GM19372 (cell line): Measurements from ENCODE around the gene BRIX1.
"Not testable (repeated sequence)": the region's sequence is repeated elsewhere in the genome, so short reads cannot be mapped to it uniquely, and the experiment has no call there.

Source experiments
- ATAC-seq: cut with Tn5 transposase; IDR thresholded peaks from one replicate; pipeline ENCODE4 v1.9.1; 2021; ENCODE audit warnings: mild to moderate bottlenecking, low read depth, moderate library complexity; ENCODE audit not compliant: unreplicated experiment

BRIX1 gene

DNA sequence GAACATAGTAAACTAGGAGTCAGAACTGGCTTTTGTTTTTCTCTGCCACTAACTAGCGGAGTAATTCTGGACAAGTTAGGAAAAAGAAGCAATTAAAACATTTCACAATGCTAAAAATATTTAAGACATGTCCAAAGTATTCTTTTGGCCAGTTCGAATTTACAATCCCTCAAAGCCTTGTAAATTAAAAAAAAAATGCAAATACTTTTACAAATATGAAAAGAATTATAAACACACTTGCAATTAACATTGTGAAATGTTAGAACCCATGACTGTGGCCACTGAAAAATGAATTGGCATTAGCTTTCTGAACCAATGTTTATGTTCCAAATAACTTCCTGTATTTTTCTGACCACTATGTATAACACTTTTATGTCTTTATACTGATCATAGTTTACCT, 2.4 kb upstream of the BRIX1 start:
- no peak for ATAC-seq

- ATAC-seq = peak; percentile 15
Measured at GRCh38 chr5:34914671-34915138, 806 bp upstream of the BRIX1 start.

GRCh38 chr5:34915856-34916192, 313 bp downstream of the BRIX1 start:
- peak; percentile 4 for ATAC-seq

DNA sequence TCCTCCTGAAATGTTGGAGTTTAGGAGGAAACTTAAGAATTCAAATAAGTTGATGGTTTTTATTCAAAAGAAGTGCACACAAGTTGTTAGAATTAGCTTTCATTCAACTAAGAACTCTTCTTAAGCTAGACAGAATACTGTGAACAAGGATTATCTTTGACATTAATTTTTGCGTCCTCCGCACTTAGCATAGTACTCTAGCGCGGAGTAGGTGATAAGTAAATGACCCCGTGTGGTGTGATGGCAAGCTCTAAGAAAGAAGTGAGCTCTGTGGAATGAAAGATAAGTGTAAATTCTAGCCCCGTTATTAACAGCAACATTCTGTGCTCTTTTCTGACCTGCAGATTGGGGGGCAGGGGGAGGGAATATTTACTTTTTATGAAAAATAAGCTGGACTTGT, 1.0 kb downstream of the BRIX1 start:
- ATAC-seq = no peak

GRCh38 chr5:34918025-34918424, 2.5 kb downstream of the BRIX1 start:
- no peak for ATAC-seq

- no peak for ATAC-seq
Measured at GRCh38 chr5:34919077-34919476, 3.6 kb downstream of the BRIX1 start.

DNA sequence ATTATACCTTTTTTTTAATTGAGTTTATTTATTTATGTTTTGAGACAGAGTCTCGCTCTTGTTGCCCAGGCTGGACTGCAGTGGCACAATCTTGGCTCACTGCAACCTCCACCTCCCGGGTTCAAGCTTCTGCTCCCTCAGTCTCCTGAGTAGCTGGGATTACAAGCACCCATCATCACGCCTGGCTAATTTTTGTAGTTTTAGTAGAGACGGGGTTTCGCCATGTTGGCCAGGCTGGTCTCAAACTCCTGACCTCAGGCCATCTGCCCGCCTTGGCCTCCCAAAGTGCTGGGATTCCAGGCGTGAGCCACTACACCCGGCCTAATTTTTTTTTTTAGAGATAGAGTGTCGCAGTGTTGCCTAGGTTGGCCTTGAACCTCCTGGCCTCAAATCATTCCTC, 7.7 kb downstream of the BRIX1 start:
- ATAC-seq = not testable (repeated sequence)

- ATAC-seq = no peak
Measured at GRCh38 chr5:34923694-34924461, 8.4 kb downstream of the BRIX1 start.

- no peak for ATAC-seq
Measured at GRCh38 chr5:34924462-34924765, 8.9 kb downstream of the BRIX1 start.

GRCh38 chr5:34926318-34926888, 10.9 kb downstream of the BRIX1 start:
- no peak for ATAC-seq

DNA sequence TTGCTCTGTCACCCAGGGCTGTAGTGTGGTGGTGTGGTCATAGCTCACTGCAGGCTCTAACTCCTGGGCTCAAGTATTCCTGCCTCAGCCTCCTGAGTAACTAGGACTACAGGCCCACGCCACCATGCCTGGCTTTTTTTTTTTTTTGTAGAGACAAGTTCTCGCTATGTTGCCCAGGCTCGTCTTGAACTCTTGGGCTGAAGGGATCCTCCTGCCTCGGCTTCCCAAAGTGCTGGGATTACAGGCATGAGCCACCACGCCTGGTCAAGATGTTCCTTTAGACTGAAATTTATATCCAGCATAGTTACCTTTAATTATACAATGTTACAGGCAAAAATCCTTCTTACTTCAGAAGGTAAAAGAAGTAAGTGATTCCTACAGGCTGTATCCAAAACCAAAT, 12.3 kb downstream of the BRIX1 start:
- ATAC-seq = no peak

- no peak for ATAC-seq
Measured at GRCh38 chr5:34928267-34928666, 12.8 kb downstream of the BRIX1 start.

- ATAC-seq = peak; percentile 76
Measured at GRCh38 chr5:34929134-34929719, 13.7 kb downstream of the BRIX1 start, which contains the start of gene DNAJC21. TSS of gene DNAJC21 (plus strand) at chr5:34929559. CDS start at chr5:34929820, 261 bp downstream.

GRCh38 chr5:34929720-34930461, 14.4 kb downstream of the BRIX1 start:
- peak; percentile 70 for ATAC-seq

DNA sequence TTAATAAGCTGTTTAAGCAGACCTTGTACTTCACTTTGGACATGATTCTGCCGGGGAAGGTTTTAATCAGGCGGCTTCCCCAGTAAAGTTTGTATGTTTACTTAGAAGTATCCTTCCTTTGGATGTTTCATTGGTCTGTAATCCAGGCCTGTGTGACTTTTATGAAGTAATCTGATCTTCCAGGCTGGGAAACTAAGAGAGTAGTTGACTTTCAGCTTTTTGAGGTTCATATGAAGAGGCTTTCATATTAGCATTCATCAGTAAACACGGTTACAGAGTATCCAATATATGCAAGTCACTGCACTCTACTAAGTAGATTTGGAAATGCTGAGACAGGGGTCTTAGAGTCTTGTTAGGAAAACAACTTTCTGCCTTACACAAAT, 14.9 kb downstream of the BRIX1 start:
- no peak for ATAC-seq

GRCh38 chr5:34930870-34931269, 15.4 kb downstream of the BRIX1 start:
- ATAC-seq = no peak

DNA sequence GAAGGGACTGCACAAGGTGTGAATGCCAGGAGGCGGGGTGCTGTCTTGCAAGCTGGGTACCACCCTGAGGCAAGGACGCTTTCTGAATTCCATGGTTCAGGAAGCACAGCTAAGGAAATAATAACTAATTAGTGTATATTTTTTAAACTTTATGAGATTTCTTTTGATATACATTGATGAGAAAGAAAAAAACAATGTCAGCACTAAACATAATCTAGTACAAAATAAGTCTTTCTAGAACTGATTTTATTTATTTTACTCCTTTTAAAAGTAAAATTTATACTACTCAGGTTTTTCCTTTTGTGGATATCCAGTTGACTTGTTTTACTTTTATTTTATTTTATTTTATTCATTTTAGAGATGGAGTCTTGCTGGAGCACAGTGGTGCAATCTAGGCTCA, 17.4 kb downstream of the BRIX1 start:
- ATAC-seq = no peak

GRCh38 chr5:34941936-34942335, 26.4 kb downstream of the BRIX1 start:
- ATAC-seq = no peak

DNA sequence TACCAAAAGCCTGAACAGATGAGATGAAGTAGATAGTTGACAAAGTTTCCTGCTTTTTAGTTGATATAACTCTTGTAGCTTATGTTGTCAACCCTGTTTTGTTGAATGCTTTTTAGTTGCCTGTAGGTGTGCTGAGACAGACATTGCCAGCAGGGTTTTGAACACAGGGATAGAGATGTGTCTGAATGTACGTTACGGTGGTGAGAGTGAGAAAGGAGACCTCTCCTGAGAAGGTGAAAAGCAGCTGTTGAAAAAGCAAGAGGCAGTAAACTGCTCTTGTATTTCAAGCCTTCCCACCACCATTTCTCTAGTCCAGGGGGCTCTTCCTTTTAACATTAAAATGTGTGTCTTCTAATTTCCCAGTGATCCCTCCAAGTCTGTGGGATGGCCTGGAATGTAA, 28.5 kb downstream of the BRIX1 start:
- ATAC-seq = no peak

- no peak for ATAC-seq
Measured at GRCh38 chr5:34944460-34945047, 29.0 kb downstream of the BRIX1 start.

- no peak for ATAC-seq
Measured at GRCh38 chr5:34957321-34957720, 41.8 kb downstream of the BRIX1 start.
